ENCODE measurements around the gene AATF. TPM values are rescaled to one million over a fixed set of nuclear protein-coding genes. Genes with fewer than 3 reads are reported as not detected.
"Not testable (repeated sequence)": the region's sequence is repeated elsewhere in the genome, so short reads cannot be mapped to it uniquely, and the experiment has no call there.

AATF gene
- total RNA-seq, 1 experiment from 2014 or later = 54.7 TPM

- no peak for DNase-seq (ENCODE audit: low spot score)
- in situ Hi-C loops (cut with HindIII; ENCODE audit: low sequenced_read_pairs) = no loop called here
These were observed 111.3 kb downstream of the AATF start for GRCh38 chr17:37060094-37060493.

- in situ Hi-C loops (cut with HindIII; ENCODE audit: low sequenced_read_pairs) = no loop called here
- no peak for DNase-seq (ENCODE audit: low spot score)
These were observed 112.2 kb downstream of the AATF start for GRCh38 chr17:37060928-37061327.

- no peak for DNase-seq (ENCODE audit: low spot score)
- in situ Hi-C loops (cut with HindIII; ENCODE audit: low sequenced_read_pairs) = no loop called here
These were observed 113.3 kb downstream of the AATF start for GRCh38 chr17:37062021-37062420.

- in situ Hi-C loops (cut with HindIII; ENCODE audit: low sequenced_read_pairs) = no loop called here
- no peak for DNase-seq (ENCODE audit: low spot score)
These were observed 115.5 kb downstream of the AATF start for GRCh38 chr17:37064206-37064605.

GRCh38 chr17:37064956-37065355 is 116.2 kb downstream of the AATF start:
- DNase-seq (ENCODE audit: low spot score) = no peak
- in situ Hi-C loops (cut with HindIII; ENCODE audit: low sequenced_read_pairs) = no loop called here

- no peak for DNase-seq (ENCODE audit: low spot score)
- in situ Hi-C loops (cut with HindIII; ENCODE audit: low sequenced_read_pairs) = no loop called here
These were observed 117.0 kb downstream of the AATF start for GRCh38 chr17:37065486-37066321.

- no peak for DNase-seq (ENCODE audit: low spot score)
These were observed 117.8 kb downstream of the AATF start for GRCh38 chr17:37066322-37067255.

GRCh38 chr17:37067555-37068111 is 118.9 kb downstream of the AATF start:
- in situ Hi-C loops (cut with HindIII; ENCODE audit: low sequenced_read_pairs) = no loop called here
- no peak for DNase-seq (ENCODE audit: low spot score)

More at GRCh38 chr17:37066322-37067255, 117.8 kb downstream of the AATF start:
- in situ Hi-C loops (cut with HindIII; ENCODE audit: low sequenced_read_pairs) = no loop called here

- no peak for DNase-seq (ENCODE audit: low spot score)
- in situ Hi-C loops (cut with HindIII; ENCODE audit: low sequenced_read_pairs) = no loop called here
These were observed 119.5 kb downstream of the AATF start for GRCh38 chr17:37068266-37068665.

- in situ Hi-C loops (cut with HindIII; ENCODE audit: low sequenced_read_pairs) = no loop called here
- DNase-seq (ENCODE audit: low spot score) = no peak
These were observed 120.3 kb downstream of the AATF start for GRCh38 chr17:37069087-37069486.

- in situ Hi-C loops (cut with HindIII; ENCODE audit: low sequenced_read_pairs); DNase-seq (ENCODE audit: low spot score): not testable (repeated sequence)
These were observed 124.7 kb downstream of the AATF start for GRCh38 chr17:37073464-37073863.

GRCh38 chr17:37079065-37079708 is 130.4 kb downstream of the AATF start:
- in situ Hi-C loops (cut with HindIII; ENCODE audit: low sequenced_read_pairs) = no loop called here
- DNase-seq (ENCODE audit: low spot score) = no peak

- no peak for DNase-seq (ENCODE audit: low spot score)
- in situ Hi-C loops (cut with HindIII; ENCODE audit: low sequenced_read_pairs) = no loop called here
These were observed 131.0 kb downstream of the AATF start for GRCh38 chr17:37079735-37080134.

- no peak for DNase-seq (ENCODE audit: low spot score)
- in situ Hi-C loops (cut with HindIII; ENCODE audit: low sequenced_read_pairs) = no loop called here
These were observed 132.5 kb downstream of the AATF start for GRCh38 chr17:37081287-37081686.

GRCh38 chr17:37082311-37082860 is 133.6 kb downstream of the AATF start:
- DNase-seq (ENCODE audit: low spot score) = no peak
- in situ Hi-C loops (cut with HindIII; ENCODE audit: low sequenced_read_pairs) = no loop called here

- no peak for DNase-seq (ENCODE audit: low spot score)
- in situ Hi-C loops (cut with HindIII; ENCODE audit: low sequenced_read_pairs) = no loop called here
These were observed 134.2 kb downstream of the AATF start for GRCh38 chr17:37082985-37083384.

- no peak for DNase-seq (ENCODE audit: low spot score)
- in situ Hi-C loops (cut with HindIII; ENCODE audit: low sequenced_read_pairs) = no loop called here
These were observed 134.7 kb downstream of the AATF start for GRCh38 chr17:37083456-37083855.

- in situ Hi-C loops (cut with HindIII; ENCODE audit: low sequenced_read_pairs) = no loop called here
- DNase-seq (ENCODE audit: low spot score) = no peak
These were observed 135.6 kb downstream of the AATF start for GRCh38 chr17:37084372-37084771.

- no peak for DNase-seq (ENCODE audit: low spot score)
- in situ Hi-C loops (cut with HindIII; ENCODE audit: low sequenced_read_pairs) = no loop called here
These were observed 137.6 kb downstream of the AATF start for GRCh38 chr17:37086334-37086733.
